ENCODE results near the gene NETO2. TPM values are rescaled to one million over a fixed set of nuclear protein-coding genes. Genes with fewer than 3 reads are reported as not detected.

The NETO2 gene
- total and polyA plus RNA-seq, 2 of the 13 experiments (the other 11 are each of a cell fraction or from before 2014, with no cell fraction given), result 8.2 to 13.5 TPM

- DNase-seq (ENCODE audit: low spot score) (no peak), FAIRE-seq (no peak), ATAC-seq (no peak)
- Histone ChIP-seq H2AFZ (ENCODE audit: low read length) (no peak overlapping the region), H3K27me3 (ENCODE audit: control insufficient read depth in 1 of 2, insufficient read depth in 2 of 2, low read length in 2 of 2) (no peaks in the 10 kb centered on the region), H3K79me2 (ENCODE audit: insufficient read depth, low read length) (no peaks in the 10 kb centered on the region), H3K4me3 (replicated peaks in 1 of 3; ENCODE audit: insufficient read depth in 1 of 3, low read depth in 2 of 3, low read length in 3 of 3) (no peak overlapping the region), H3K9me3 (ENCODE audit: low read length) (no peaks in the 10 kb centered on the region), H4K20me1 (ENCODE audit: insufficient read depth, low read length) (no peaks in the 10 kb centered on the region), H3K27ac (ENCODE audit: extremely low read length, insufficient read depth, low read length) (no peak overlapping the region), H3K4me2 (ENCODE audit: low read depth, low read length) (no peak overlapping the region), H3K36me3 (replicated peaks in 1 of 2; ENCODE audit: control insufficient read depth in 1 of 2, insufficient read depth in 2 of 2, low read length in 2 of 2) (no peaks in the 10 kb centered on the region), H3K4me1 (ENCODE audit: insufficient read depth, low read length) (peaks cover 6% of the 10 kb centered on the region; the same call in 1 of the 2 replicates), H3K9ac (ENCODE audit: insufficient read depth, low read depth, low read length) (no peak overlapping the region)
- ChIA-PET POLR2A (no interaction called here), CTCF (ENCODE audit: low intra/inter-chr PET ratio, low total read pairs) (no interaction called here)
- BruUV-seq (replicated peaks), result no TSS peak
- WGBS (ENCODE audit: low lambda C conversion rate), result 43% methylated on average over 7 of the region's 7 CpGs
- intact Hi-C loops (cut with micrococcal nuclease; ENCODE audit: unreplicated experiment) (no loop called here), in situ Hi-C loops (cut with HindIII; ENCODE audit: extremely low pct_ligation_motif_present, low pct_unique_long_range_greater_than_20kb) (loop anchor here (10.0 kb wide), 1 partner anchor 185 kb away; no protein-coding TSS in a partner anchor)
- no peak for TF ChIP-seq ZBTB43 (CRISPR knock-in tag; conservative IDR thresholded peaks at IDR 0.05)
- no peak for TF ChIP-seq HNRNPK (IDR thresholded peaks at IDR 0.05; ENCODE audit: low read depth, low read length, poor library complexity, severe bottlenecking)
- no peak for TF ChIP-seq ARID5B (CRISPR knock-in tag; IDR thresholded peaks at IDR 0.05)
- no peak for TF ChIP-seq IRF2 (CRISPR knock-in tag; IDR thresholded peaks at IDR 0.05)
- TF ChIP-seq IRF1 (CRISPR knock-in tag; IDR thresholded peaks at IDR 0.05; ENCODE audit: low read depth), result no peak
- no peak for TF ChIP-seq XRCC5 (optimal IDR thresholded peaks at IDR 0.05; ENCODE audit: low read length)
- TF ChIP-seq DNMT1 (CRISPR knock-in tag; IDR thresholded peaks at IDR 0.05), result no peak
- no peak for TF ChIP-seq PRMT3 (CRISPR knock-in tag; IDR thresholded peaks at IDR 0.05; ENCODE audit: borderline replicate concordance, low read depth)
- no peak for TF ChIP-seq MAFF (IDR thresholded peaks at IDR 0.05; ENCODE audit: low read depth, low read length)
- TF ChIP-seq PATZ1 (CRISPR knock-in tag; IDR thresholded peaks at IDR 0.05), result no peak
- no peak for TF ChIP-seq DRAP1 (CRISPR knock-in tag; IDR thresholded peaks at IDR 0.05)
- no peak for TF ChIP-seq KDM1A (CRISPR knock-in tag; IDR thresholded peaks at IDR 0.05)
- no peak for TF ChIP-seq PBX3 (CRISPR knock-in tag; IDR thresholded peaks at IDR 0.05; ENCODE audit: borderline replicate concordance)
- TF ChIP-seq ARID2 (CRISPR knock-in tag; IDR thresholded peaks at IDR 0.05; ENCODE audit: borderline replicate concordance), result no peak
Observed at GRCh38 chr16:47129755-47130435, 13.8 kb downstream of the NETO2 start.

All from HepG2 (cell line).